Gastroesophageal sphincter (tissue), 4 donors: Measurements from ENCODE around the gene FCHO2. TPM values are rescaled to one million over a fixed set of nuclear protein-coding genes. Genes with fewer than 3 reads are reported as not detected.

Experiments used
- ATAC-seq: fragments of 150-250 bp; one replicate; pipeline ENCODE4 v1.9.1; 2016; ENCODE audit warnings: mild to moderate bottlenecking, moderate library complexity
- H3K27ac ChIP-seq, 4 donors: fragments of 200-600 bp; sonication (generic) in 3 of 4; 1 replicate in 3 of 4; 2 replicates in 1 of 4; pipeline ENCODE4 v1.5.1; 2016 to 2019
- H3K27me3 ChIP-seq: fragments of 200-600 bp; sonication (generic); one replicate; pipeline ENCODE4 v1.5.1; 2019
- H3K36me3 ChIP-seq, 2 donors: fragments of 200-600 bp; sonication (generic); one replicate each; pipeline ENCODE4 v1.5.1; 2019; ENCODE audit warnings: control low read depth in 1 of 2
- H3K4me1 ChIP-seq, 3 donors: fragments of 200-600 bp; sonication (generic); 1 replicate in 2 of 3; 2 replicates in 1 of 3; pipeline ENCODE4 v1.5.1; 2016 to 2019; ENCODE audit warnings: control low read depth in 2 of 3
- H3K4me3 ChIP-seq, 2 donors: fragments of 200-600 bp; sonication (generic); one replicate each; pipeline ENCODE4 v1.5.1; 2019; ENCODE audit warnings: mild to moderate bottlenecking in 1 of 2, moderate library complexity in 1 of 2
- H3K9me3 ChIP-seq, 3 donors: fragments of 200-600 bp; sonication (generic); one replicate each; pipeline ENCODE4 v1.5.1; 2017 to 2019; ENCODE audit warnings: control low read depth in 2 of 3
- EP300 ChIP-seq: sonication (generic); formaldehyde crosslinking; IDR thresholded peaks from one replicate; pipeline ENCODE4 v1.6.1; 2017; ENCODE audit warnings: antibody characterized with exemption, mild to moderate bottlenecking
- POLR2A ChIP-seq, 2 donors: fragments of 450-650 bp; IDR thresholded peaks; one replicate each; pipeline ENCODE4 v1.6.1; 2017; ENCODE audit warnings: antibody characterized with exemption in 2 of 2, mild to moderate bottlenecking in 2 of 2, moderate library complexity in 1 of 2
- POLR2AphosphoS5 ChIP-seq: sonication (generic); formaldehyde crosslinking; IDR thresholded peaks from one replicate; pipeline ENCODE4 v1.6.1; 2017; ENCODE audit warnings: antibody characterized with exemption
- WGBS, 2 donors: methylation state at CpG; one replicate each; pipeline ENCODE4 v1.1.5; 2018; ENCODE audit warnings: low coverage in 1 of 2; 5-methylcytosine and 5-hydroxymethylcytosine counted together
- total RNA-seq, 4 donors: library from RNA; depleted of rRNA; stranded (reverse); fragments of >200 nt; gene quantifications; one replicate each; pipeline ENCODE4 v1.1.0, GENCODE V29; 2016
- TF ChIP-seq, protein P1 (sequence below), 4 experiments: fragments of 200-600 bp in 2 of 4; fragments of 450-650 bp in 2 of 4; sonication (generic) in 1 of 4; IDR thresholded peaks; one replicate each; pipeline ENCODE4 v1.5.1; 2017 to 2019; ENCODE audit warnings: antibody characterized with exemption in 4 of 4, mild to moderate bottlenecking in 2 of 4, moderate library complexity in 2 of 4

FCHO2 gene
- total RNA-seq, 4 donors from 2014 or later, result 27.3 to 36.3 (median 30.1) TPM

- Histone ChIP-seq H3K4me3 (no peak overlapping the region), H3K36me3 (no peaks in the 10 kb centered on the region), H3K9me3 (no peaks in the 10 kb centered on the region), H3K27ac (no peak overlapping the region), H3K27me3 (no peaks in the 10 kb centered on the region), H3K4me1 (no peaks in the 10 kb centered on the region)
- ATAC-seq, result no peak
- TF ChIP-seq POLR2A (IDR thresholded peaks at IDR 0.05) (no peak), EP300 (no peak), POLR2AphosphoS5 (no peak)
- TF ChIP-seq, protein P1, sequence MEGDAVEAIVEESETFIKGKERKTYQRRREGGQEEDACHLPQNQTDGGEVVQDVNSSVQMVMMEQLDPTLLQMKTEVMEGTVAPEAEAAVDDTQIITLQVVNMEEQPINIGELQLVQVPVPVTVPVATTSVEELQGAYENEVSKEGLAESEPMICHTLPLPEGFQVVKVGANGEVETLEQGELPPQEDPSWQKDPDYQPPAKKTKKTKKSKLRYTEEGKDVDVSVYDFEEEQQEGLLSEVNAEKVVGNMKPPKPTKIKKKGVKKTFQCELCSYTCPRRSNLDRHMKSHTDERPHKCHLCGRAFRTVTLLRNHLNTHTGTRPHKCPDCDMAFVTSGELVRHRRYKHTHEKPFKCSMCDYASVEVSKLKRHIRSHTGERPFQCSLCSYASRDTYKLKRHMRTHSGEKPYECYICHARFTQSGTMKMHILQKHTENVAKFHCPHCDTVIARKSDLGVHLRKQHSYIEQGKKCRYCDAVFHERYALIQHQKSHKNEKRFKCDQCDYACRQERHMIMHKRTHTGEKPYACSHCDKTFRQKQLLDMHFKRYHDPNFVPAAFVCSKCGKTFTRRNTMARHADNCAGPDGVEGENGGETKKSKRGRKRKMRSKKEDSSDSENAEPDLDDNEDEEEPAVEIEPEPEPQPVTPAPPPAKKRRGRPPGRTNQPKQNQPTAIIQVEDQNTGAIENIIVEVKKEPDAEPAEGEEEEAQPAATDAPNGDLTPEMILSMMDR (IDR thresholded peaks at IDR 0.05), result no peak
Observed at GRCh38 chr5:72947498-72947897, 8.3 kb upstream of the FCHO2 start.

DNA sequence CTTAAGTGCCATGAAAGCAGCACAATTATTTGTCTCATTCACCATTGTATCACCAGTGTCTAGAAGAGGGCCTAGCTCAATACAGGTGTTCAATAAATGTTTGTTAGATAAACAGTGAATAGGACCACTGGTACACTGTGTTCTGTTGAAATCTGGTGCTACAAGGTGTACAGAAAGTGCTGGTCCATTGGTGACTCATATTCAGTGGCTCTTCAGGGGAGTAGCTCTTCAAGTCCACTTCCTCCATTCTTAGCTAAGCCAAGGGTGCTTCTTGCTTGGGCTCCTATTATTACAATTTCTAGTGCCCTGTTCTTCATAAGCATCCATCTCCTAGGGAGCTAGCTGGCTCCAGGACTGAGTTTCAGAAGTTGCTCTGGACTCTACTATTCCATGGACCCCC is 6.4 kb upstream of the FCHO2 start:
- no peak for ATAC-seq
- Histone ChIP-seq H3K9me3 (no peaks in the 10 kb centered on the region), H3K4me1 (peaks cover 0 to 6% (median 5%) of the 10 kb centered on the region in 3 donors), H3K27me3 (no peaks in the 10 kb centered on the region), H3K36me3 (no peaks in the 10 kb centered on the region), H3K4me3 (no peak overlapping the region), H3K27ac (no peak overlapping the region)
- TF ChIP-seq EP300, result no peak
- TF ChIP-seq, protein P1 (IDR thresholded peaks at IDR 0.05), result no peak
- no peak for TF ChIP-seq POLR2AphosphoS5
- no peak for TF ChIP-seq POLR2A (IDR thresholded peaks at IDR 0.05)

- 94 to 97% methylated on average over 5 to 7 of the region's 7 CpGs for WGBS, 2 donors
- ATAC-seq, result no peak
- H3K36me3 ChIP-seq, result no peaks in the 10 kb centered on the region
Observed at GRCh38 chr5:72951671-72952468, 4.0 kb upstream of the FCHO2 start.

GRCh38 chr5:72954389-72954788 is 1.5 kb upstream of the FCHO2 start:
- Histone ChIP-seq H3K36me3 (no peaks in the 10 kb centered on the region), H3K27me3 (no peaks in the 10 kb centered on the region), H3K27ac (peak overlapping the region in 3 of 4 donors; percentile 96 to 99 (median 98)), H3K4me1 (peaks cover 0 to 40% (median 10%) of the 10 kb centered on the region in 3 donors), H3K9me3 (no peaks in the 10 kb centered on the region), H3K4me3 (no peak overlapping the region)
- TF ChIP-seq POLR2A (IDR thresholded peaks at IDR 0.05) (no peak), POLR2AphosphoS5 (no peak), EP300 (no peak)
- ATAC-seq, result no peak
- WGBS, 2 donors, result 85 to 86% methylated on average over 3 to 4 of the region's 7 CpGs

More at GRCh38 chr5:72951671-72952468, 4.0 kb upstream of the FCHO2 start:
- no peak for TF ChIP-seq EP300
- TF ChIP-seq, protein P1 (IDR thresholded peaks at IDR 0.05), result no peak
- no peak for TF ChIP-seq POLR2AphosphoS5
- no peak for TF ChIP-seq POLR2A (IDR thresholded peaks at IDR 0.05)
- Histone ChIP-seq H3K4me1 (peaks cover 0 to 16% (median 10%) of the 10 kb centered on the region in 3 donors), H3K4me3 (no peak overlapping the region), H3K27me3 (no peaks in the 10 kb centered on the region), H3K27ac (no peak overlapping the region), H3K9me3 (no peaks in the 10 kb centered on the region)

DNA sequence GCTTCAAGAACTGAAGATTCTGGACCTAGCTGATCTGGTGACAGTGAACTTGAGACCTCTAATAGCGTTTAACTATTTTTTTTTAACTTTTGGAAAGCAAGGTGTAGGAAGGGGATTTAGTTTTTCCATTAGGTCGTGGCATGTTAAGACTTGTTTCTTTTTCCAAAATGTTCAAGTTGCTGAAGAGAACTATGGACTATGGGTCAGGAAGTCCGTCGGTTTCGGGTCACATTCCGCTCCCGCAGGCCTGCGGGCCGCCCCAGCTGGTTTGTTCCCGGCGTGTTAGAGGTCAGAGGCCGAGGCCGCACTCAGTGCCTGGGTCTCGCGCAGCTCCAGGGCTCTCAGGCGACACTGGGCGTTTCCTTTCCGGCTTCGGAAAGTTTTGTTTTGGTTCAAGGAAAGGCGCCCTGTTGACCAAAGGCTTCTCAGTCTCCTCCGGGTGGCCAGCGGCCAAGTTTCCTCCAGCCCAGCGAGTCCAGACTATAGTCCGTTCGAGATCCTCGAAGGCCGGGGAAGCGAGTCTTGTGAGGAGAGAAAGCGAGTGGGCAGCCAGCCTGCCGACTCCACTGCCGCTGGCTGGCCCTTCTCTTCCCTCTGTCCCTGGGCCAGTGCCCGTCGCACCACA is 586 bp upstream of the FCHO2 start:
- 10 to 11% methylated on average over 2 of the region's 33 CpGs for WGBS, 2 donors
- no peak for TF ChIP-seq EP300
- TF ChIP-seq, protein P1 (IDR thresholded peaks at IDR 0.05), result no peak
- TF ChIP-seq POLR2A (IDR thresholded peaks at IDR 0.05), result no peak
- TF ChIP-seq POLR2AphosphoS5, result no peak
- Histone ChIP-seq H3K4me1 (peaks cover 0 to 49% (median 10%) of the 10 kb centered on the region in 3 donors), H3K27ac (peak overlapping the region; percentile 82 to 99 (median 97)), H3K36me3 (no peaks in the 10 kb centered on the region), H3K9me3 (no peaks in the 10 kb centered on the region), H3K27me3 (no peaks in the 10 kb centered on the region), H3K4me3 (peak overlapping the region; percentile 69 to 80)
- ATAC-seq, result peak; percentile 72
